GM18951 (cell line): Measurements from ENCODE around the gene KRT3.
"Not testable (repeated sequence)": the region's sequence is repeated elsewhere in the genome, so short reads cannot be mapped to it uniquely, and the experiment has no call there.

Source experiments
- POLR2A ChIP-seq: IDR thresholded peaks from 4 replicates; pipeline ENCODE4 v1.6.1; 2011; ENCODE audit warnings: mild to moderate bottlenecking; ENCODE audit not compliant: insufficient read length, insufficient read depth; ENCODE audit errors: extremely low read depth
- in situ Hi-C: fragments of 300-500 bp; cut with MboI; formaldehyde crosslinking; loops from one replicate; pipeline ENCODE4 v1.12.0; 2022; ENCODE audit warnings: low sequenced_read_pairs, mixed read lengths, inconsistent platforms; ENCODE audit not compliant: unreplicated experiment

Gene KRT3

DNA sequence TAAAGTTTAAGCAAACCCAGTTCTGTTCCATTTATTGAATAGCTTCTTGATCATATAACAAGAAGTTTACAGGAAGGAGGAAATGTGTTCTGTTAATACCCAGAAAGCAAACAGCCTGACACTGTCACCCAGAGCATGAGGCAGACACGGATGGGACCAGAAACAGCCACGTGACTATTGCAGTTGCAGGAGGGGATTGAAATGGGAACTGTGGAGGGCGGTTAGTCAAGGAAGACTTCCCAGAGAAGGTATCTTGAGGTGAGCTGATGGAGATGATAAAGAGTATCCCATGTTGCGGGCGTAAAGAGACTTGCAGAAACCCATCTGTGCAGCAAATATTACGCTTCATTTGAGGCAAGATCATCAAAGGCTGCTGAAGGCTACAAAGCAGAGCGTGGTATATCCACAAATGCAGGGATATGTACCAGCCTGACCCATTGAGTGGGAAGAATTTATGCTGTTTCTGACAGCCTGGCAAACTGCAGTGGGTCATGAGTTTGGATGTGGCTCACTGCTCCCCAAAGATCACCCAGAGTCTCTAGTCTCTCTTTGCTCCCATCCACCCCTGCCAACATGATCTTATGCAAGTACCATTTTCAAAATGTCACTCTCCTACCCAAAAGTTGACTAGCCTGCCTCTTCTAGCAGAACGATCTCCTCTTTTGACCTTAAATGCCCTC, 39.5 kb downstream of the KRT3 start:
- no peak for TF ChIP-seq POLR2A
- in situ Hi-C loops = no loop called here

DNA sequence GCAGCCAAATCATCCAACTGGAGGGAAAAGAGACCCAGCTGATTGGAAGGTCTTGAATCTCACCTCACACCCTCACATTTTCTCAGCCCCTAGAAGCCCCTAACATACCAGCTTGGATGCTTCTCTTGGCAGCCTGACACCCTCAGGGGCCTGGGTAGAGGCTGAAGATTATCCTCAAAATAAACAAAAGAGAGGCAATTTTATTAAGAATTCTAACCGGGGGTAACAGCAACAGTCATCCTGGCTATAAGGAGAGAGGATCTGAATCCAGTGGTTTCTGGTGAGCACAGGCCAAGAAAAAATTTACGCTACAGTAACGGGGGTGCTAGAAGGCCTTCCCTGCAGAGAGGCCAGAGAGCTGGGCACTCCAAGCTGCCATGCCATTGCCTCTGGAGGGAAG, 40.4 kb downstream of the KRT3 start:
- no peak for TF ChIP-seq POLR2A
- in situ Hi-C loops = no loop called here

DNA sequence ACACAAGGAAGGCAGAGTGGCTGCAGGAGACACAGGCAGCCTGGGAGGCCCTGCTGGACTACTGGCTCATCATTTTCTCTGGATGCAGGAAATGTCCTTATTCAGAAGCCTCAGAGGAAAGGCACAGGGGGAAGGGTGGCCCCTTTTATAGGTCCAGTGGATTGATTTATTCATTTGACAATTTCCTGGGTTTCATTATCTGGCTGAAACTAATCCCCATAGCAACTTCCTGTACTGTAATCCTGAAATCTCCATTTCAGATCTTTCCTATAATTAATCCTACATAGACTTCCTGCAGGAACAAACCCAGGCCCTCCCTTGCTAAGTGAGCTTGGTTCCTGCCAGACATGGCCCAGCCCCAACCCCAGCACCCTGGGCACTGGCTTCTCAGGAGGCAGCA, 41.8 kb downstream of the KRT3 start:
- in situ Hi-C loops = no loop called here
- TF ChIP-seq POLR2A = no peak

DNA sequence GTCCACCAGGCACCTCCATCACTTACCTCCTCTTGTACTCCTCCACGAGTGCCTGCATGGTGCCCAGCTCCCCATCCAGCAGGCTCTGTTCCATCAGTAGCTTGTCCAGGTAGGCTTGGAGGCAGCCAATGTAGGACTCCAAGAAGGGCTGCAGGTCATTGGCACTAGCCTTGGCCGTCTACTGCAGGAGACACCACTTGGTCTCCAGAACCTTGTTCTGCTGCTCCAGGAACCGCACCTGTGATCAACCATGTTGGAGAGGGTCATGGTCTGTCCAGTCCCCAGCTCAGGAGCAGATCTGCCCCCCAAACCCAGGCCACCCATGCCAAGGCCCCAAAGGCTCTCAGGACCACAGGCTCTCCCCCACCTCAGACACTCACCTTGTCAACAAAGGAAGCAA, 42.6 kb downstream of the KRT3 start:
- in situ Hi-C loops = no loop called here
- TF ChIP-seq POLR2A = no peak

DNA sequence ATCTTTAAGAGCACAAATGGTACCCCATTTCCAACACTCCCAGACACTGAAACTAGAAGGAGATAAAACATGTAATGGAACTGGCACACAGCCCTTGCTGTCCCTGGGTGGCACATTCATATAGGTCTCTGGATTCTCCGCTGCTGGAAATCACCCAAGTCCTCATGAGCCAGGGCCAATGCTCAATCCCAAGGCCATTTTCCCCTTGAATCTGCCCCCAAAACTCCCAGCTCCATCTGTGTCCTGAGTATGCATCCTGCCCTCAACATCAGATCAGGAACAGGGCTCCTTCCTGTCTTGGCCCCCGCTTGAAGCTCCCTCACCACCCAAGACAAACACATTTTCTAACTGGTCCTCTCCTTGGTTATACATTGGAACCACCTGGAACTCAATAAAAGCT, 43.4 kb downstream of the KRT3 start:
- no peak for TF ChIP-seq POLR2A
- in situ Hi-C loops = no loop called here

DNA sequence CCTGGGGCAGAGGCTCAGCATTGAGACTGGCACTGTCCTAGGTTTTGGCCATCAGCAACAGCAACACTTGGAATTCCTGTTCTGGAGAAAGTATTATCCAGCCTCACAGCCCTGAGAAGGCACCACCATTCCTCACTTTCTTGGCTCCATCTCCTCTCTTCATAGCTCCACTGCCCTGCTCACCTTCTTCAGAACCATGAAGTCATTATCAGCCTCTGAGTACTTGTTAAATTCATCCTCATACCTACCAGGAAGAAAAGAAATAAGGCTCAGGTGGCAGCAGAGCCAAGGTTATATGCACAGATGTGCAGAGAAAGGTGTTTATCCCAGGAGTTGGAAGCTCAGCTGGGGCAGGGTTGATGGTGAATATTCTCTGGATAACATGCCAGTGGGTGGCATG, 44.1 kb downstream of the KRT3 start:
- in situ Hi-C loops = no loop called here
- TF ChIP-seq POLR2A = no peak

DNA sequence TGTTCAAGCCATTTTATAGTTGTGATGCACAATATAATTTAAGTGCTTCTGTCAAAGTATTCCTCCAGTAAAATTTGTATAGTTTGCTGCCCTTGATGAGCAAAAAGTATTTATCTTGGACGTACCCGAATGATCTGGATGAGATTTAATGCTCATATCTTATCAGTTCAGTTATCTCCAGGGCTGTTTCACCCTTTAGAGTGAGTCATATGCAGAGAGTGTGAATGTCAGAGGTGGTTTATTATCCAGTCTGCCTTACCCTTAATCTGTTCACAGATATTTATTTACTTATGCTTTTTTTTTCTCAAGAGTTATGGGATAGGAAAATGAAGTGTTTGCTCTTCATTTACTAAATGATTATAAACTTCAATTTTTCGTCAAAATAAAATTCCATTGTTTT, 45.4 kb downstream of the KRT3 start:
- in situ Hi-C loops = not testable (repeated sequence)

DNA sequence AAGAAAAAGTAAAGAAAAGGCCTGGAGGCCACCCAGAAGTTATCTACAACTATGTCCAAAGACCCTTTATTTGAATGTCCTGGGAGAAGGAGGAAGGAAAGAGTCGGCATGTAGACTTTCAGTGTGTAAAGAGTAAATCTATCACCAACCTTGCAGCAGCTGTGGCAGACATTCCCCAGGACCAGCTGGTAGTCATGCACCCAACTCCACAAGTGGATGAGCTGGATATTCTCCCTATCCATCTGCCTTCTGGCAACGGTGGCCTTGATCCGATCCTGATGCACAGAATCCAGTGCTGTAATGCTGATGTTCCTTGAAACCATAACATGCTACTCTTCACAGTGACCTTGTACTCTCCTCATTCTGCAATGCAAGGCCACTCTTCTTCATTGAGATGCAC, 46.1 kb downstream of the KRT3 start:
- no peak for TF ChIP-seq POLR2A
- in situ Hi-C loops = no loop called here

DNA sequence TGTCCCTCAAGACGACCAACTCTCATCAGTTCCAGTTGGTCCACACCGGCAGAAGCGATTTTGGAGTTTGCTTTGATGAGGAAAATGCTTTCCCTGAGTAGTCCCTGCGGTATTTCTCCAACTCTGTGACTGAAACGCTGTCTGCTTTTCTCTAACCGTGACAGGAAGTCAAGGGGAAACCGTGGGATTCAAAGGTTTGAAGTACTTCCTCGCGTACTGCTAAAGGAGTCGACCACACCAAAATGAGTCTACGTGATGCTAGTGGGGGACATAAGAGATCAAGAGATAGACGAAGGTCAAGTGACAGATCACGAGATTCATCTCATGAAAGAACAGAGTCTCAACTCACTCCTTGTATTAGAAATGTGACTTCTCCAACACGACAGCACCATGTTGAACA, 47.3 kb downstream of the KRT3 start:
- in situ Hi-C loops = no loop called here
- no peak for TF ChIP-seq POLR2A

DNA sequence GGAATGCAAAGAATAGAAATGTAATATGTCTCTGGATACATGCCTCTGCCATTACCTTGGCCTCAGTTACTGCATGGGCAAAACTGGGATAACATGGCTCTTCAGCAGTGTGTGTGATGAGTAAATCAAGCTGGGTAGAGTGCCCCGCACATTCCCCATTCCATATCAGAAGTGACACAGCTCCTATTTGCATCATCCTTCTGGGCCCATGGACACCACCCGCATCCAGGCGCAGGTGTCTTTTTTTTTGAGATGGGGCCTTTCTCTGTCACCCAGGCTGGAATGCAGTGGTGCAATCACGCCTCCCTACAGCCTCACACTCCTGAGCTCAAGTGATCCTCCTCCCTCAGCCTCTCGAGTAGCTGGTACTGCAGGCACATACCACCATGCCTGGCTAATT, 50.4 kb downstream of the KRT3 start:
- in situ Hi-C loops = no loop called here

DNA sequence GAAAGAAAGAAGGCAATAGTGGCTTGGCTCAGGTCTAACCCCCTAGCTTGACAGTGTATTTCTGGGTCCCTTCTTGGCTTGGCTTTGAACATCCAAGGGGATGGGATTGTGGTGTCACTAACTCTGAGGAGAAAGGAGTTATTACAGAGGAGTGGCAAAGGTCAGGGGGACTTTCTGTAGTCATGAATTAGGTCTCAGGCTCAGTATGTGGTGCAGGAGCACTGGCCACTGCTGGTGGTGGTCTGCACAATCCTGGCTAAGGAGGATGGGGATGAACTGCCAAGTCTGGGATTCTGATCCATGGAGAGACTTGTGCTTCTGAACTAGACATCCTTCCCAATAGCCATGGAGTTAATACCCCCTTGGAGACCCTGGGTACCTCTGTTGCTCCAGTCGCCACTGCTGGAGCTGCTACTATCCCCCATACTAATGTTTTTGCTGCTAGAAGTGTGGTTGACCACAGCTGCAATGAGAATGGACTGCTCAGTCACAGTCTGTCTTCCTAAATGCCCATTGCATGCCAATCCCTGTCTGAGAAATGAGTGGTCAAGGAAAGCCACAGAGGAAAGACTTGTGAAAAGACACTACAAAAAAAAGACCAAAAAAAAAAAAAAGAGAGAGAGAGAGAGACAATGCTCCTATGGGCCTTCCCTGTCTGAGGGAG, 51.3 kb downstream of the KRT3 start:
- no peak for TF ChIP-seq POLR2A
- in situ Hi-C loops = no loop called here

More for the DNA sequence above, 50.4 kb downstream of the KRT3 start:
- no peak for TF ChIP-seq POLR2A

DNA sequence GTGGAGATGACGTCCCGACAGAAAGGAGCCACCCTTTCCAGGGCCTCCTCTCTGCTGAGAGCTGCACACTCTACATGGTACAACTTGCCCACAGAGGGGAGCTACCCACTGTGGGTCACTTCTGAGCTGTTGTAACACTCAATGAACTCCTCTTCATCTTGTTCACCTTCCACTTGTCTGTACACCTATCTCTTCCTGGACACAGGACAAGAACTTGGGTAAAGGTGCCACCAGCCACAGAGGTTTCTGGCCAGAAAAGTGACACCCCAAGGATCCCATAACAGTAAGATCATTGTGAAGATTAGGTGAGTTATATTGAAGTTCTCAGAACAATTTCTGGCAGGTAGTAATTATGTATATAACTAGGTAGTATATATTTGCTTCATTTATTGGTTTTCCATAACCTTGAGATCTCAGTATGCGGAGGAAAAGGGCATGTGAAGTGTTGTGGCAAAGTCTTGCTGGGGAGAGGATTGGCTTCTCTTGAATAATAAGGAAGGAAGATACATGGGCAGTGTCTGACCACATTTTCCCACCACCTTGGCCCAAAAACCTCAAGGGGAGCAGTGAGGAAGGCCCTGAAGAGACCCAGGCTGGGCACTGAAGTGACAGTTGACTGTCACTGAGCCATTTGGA, 53.0 kb downstream of the KRT3 start:
- in situ Hi-C loops = no loop called here
- TF ChIP-seq POLR2A = no peak

DNA sequence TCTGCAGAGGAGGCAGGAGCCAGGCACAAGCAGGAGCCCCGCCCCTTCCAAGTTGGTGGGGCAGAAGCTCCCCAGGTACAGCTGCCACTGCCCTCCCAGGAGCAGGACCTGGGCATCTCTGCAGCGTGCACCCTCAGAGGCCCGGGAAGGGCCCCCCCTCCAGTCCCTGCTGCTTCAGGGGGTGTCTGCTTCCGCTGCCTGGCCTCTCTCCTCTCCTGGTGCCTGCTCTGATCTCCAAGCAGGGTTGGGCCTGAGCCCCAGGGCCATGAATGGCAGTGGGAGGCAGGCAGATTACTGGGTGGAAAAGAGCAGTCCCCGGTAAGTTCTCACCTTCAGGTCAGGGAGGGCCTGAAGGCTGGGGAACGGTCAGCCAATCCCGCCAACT, 53.7 kb downstream of the KRT3 start:
- in situ Hi-C loops = no loop called here
- no peak for TF ChIP-seq POLR2A
